Activated effector memory CD4-positive, alpha-beta T cell treated with anti-CD3 and anti-CD28 coated beads, Interleukin-2, amount 50 U/mL, for 16 hours (primary cell): Measurements from ENCODE around the gene STRN.
"Not testable (repeated sequence)": the region's sequence is repeated elsewhere in the genome, so short reads cannot be mapped to it uniquely, and the experiment has no call there.

Experiments
- DNase-seq: peaks from one replicate; pipeline ENCODE4 v3.0.0-alpha.2; 2020

The STRN gene

DNA sequence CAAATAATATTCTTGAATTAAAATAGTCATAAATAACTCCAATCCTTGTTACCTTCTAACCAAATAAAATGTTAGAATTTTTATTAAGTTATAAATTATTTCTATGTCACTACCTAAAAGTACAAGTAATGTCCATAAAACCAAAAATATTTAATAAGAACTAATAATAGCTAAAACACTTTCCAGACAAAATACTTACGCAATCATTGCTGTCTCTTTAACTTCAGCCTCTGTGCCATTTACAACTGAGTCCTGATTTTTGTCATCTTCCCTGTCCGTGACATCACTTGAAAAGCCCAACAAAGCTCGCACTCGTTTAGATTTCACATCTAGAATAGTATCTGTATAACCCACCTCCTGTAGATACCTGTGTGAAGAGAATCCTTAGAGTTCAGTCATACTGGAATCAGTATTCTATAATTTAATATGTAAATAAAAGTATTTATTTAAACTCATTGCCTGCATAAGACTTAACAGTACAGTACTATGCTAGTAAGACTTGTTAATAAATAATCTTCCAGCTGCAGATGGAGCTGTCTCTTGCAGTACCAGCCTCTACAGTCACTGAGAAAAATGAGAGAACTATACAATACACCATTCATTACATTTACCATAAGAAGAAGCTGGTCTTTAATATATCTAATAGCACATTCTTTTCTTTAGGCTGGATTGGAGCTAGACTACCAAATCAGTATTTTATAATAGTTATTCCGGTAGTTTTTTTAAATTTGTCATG, 63.8 kb downstream of the STRN start:
- DNase-seq: no peak

- DNase-seq: no peak
Observed at GRCh38 chr2:36892805-36893204, 73.5 kb downstream of the STRN start.

DNA sequence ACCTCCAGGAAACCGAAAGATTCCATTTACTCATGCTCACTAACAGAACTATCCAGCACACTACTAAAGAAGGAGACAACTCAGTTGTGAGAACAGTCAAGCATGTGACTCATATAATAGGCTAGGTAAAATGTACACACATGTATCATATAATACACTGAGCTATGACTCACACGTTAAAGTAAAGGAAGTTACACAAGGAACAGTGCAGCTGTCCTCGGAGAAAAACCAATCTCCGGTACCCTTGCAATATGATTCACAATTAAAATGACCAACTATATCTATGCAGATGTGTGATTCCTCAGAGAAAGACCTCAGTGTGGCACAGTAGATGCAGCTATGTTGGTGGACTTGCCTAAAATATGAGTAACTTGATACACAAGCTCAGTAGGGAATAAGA, 76.5 kb downstream of the STRN start:
- DNase-seq: no peak

DNA sequence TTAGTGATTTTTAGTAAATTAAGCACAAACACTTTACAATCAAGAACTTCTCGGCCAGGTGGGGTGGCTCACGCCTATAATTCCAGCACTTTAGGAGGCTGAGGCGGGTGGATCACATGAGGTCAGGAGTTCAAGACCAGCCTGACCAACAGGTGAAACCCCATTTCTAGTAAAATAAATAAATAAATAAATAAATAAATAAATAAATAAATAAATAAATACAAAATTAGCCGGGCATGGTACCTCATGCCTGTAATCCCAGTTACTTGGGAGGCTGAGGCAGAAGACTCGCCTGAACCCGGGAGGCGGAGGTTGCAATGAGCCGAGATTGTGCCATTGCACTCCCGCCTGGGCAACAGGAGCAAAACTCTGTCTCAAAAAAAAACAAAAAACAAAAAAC, 79.2 kb downstream of the STRN start:
- DNase-seq: not testable (repeated sequence)

GRCh38 chr2:36886664-36887063, 79.7 kb downstream of the STRN start:
- no peak for DNase-seq

GRCh38 chr2:36885605-36886004, 80.7 kb downstream of the STRN start:
- no peak for DNase-seq

GRCh38 chr2:36882532-36882931, 83.8 kb downstream of the STRN start:
- no peak for DNase-seq

DNA sequence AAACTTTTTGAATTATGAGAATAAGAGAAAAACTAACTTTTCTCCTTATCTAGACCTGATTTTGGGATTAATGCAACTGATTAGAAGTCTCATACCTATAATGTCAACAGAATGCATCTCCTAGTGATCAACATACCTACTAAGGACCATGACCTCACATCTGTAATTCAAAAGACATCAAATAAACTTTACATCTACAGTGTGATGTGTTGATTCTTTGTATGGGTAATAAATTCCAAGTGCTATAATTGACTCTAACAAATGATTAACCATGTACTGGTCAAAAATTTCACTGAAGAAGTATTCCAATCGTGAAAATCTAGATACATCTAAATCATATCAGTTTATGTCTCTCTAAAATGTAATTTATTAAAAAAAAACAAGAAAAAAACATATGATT, 84.5 kb downstream of the STRN start:
- DNase-seq: no peak

DNA sequence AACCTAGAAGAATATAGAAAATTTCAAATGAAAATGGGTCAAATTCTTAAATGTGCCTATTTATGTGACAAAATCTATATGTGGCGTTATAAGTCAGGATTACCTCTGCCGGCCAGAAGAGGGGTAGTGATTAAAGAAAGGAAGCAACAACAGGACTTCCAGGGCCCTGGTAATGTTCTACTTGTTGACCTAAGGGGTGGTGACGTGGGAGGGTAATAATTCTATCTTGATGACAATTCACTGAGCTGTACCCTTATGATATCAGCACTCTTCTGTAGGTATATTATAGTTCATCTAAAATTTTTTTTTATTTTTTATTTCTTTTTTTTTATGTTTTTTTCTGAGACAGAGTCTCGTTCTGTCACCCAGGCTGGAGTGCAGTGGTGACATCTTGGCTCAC, 87.9 kb downstream of the STRN start:
- no peak for DNase-seq

DNA sequence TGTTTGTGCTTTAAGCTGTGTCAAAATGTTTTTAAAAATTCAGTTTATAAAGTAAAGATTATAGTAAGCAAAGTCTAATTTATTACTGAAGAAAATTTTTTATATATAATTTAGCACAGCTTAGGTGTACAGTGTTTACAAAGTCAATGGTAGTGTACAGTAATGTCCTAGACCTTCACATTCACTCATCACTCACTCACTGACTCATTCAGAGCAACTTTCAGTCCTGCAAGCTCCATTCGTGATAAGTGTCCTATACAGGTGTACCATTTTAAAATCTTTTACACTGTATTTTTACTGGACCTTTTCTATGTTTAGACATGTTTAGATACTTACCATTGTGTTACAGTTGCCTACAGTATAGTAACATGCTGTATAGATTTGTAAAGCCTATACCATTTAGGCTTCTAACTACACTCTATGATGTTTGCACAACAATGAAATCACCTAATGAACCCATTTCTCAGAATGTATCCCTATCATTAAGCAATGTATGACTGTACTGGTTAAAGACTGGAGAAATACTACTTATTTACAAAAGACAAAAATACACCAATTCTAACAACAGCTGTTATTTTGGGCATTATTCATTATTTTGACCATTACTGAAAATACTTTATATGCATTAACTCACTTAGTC, 95.1 kb downstream of the STRN start:
- no peak for DNase-seq

DNA sequence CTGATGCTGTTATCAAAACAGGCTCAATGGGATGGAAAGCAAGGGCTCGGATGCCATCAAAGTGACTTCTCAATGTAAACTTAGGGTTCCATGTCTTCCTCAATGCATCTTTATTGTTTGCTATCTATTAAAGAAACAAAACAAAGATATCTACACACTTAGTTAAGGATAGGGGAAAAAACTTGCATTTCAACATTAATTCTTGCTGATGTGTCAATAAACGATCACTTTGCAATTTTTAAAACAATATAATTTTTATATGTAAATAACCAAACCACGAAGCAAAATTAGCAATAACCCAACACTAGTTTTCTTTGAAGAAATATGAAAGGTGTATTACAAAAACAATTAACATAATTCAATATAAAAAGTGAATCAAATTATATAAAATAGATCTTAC, 96.7 kb downstream of the STRN start:
- no peak for DNase-seq

- DNase-seq: no peak
Observed at GRCh38 chr2:36861896-36862295, 104.4 kb downstream of the STRN start.

DNA sequence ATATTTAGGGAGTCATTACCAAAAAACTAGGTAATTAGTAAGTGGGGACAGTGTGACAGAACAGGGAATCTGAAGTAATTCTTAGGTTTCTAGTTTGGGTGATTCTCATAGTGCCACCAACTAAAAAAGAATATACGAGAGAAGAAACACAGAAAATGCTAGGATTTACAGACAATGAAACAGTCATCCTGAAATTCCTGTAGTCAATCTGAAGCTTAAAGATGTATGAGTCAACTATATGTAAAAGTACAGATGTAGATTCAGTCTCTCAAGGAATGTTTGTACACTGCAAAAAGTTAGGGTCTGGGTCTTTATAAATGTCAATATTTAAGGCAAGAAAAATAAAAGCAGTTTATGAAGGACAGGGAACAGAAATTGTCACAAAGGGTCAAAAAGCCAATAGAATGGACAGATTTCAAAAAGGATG, 107.0 kb downstream of the STRN start:
- no peak for DNase-seq

- DNase-seq: no peak
Observed at GRCh38 chr2:36858551-36859365, 107.6 kb downstream of the STRN start.

DNA sequence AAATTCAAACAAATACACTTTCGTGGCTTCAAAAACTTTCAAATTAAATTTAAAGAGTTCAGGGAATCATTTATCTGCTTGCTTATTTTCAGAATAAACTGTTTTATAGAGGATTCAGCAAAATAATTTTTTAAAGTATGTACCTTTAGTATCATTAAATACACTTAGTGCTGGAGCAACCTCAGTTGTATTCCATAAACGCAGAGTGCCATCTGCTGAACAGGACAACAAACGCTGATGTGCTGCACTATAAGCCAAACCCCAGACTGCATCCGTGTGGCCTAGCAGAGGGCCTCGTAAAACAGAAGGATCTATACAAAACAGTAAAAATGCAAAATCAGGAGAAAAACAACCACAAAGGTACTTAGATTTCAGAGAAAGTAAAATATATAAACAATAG, 108.6 kb downstream of the STRN start:
- no peak for DNase-seq

GRCh38 chr2:36855429-36855828, 110.9 kb downstream of the STRN start:
- DNase-seq: no peak

GRCh38 chr2:36854241-36854640, 112.1 kb downstream of the STRN start:
- DNase-seq: no peak

DNA sequence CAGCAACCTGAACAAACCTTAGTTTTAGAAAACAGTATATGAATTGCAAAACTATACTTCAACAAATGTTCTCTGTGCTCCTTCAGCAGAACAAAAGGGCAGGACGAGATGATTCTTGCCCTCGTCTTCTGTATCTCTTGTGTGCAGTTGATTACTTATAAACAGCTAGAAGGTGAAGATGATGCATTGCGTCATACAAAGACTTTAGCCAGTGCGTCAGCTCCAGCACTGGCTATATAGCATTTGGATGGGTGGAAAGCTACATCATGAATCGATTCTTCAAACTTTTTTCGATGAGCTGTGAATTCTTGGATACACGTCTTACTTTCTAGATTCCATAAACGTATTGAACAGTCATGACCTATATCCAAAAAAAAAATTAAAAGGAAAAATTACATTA, 117.1 kb downstream of the STRN start:
- DNase-seq: no peak

- DNase-seq: no peak
Observed at GRCh38 chr2:36843838-36844237, 122.5 kb downstream of the STRN start.

- DNase-seq: no peak
Observed at GRCh38 chr2:36839976-36840617, 126.2 kb downstream of the STRN start.

- no peak for DNase-seq
Observed at GRCh38 chr2:36834731-36835524, 131.4 kb downstream of the STRN start.

DNA sequence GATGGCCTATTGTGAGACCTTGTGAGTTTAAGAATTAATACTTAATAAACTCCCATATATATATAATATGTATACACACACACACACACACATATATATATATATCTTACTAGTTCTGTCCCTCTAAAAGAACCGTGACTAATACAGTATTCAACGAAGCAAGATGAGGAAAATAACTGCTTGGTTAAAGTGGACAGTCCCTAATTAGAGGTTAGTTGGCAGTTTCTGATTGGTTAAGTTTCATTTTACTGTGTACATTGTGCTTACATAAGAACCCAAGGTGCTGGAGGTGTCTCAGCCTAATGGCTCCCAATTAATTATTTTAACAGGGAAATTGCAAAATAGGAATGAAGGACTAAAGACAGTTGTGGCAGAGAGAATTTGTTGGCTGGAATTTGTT, 132.1 kb downstream of the STRN start:
- DNase-seq: no peak

DNA sequence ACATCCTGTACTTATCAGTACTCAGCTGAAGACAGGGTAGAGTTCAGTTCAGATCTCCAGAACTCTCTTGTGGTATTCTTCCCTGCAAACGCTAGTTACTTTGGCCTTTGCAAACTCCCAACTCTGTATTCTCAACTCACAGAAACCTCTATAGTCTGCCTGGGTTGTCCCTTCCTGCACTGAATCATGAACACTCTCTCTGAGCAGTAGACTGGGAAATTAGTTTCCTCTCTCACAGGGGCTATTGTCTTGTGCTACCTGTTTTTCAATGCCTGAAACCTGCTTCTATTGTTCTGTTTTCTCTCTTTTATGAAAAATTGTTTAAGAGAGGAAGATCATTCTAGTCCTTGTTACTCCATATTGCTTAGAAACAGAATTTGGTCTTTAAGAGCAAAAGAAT, 135.2 kb downstream of the STRN start:
- DNase-seq: no peak
